ENCODE data around the gene STIP1.

DNA sequence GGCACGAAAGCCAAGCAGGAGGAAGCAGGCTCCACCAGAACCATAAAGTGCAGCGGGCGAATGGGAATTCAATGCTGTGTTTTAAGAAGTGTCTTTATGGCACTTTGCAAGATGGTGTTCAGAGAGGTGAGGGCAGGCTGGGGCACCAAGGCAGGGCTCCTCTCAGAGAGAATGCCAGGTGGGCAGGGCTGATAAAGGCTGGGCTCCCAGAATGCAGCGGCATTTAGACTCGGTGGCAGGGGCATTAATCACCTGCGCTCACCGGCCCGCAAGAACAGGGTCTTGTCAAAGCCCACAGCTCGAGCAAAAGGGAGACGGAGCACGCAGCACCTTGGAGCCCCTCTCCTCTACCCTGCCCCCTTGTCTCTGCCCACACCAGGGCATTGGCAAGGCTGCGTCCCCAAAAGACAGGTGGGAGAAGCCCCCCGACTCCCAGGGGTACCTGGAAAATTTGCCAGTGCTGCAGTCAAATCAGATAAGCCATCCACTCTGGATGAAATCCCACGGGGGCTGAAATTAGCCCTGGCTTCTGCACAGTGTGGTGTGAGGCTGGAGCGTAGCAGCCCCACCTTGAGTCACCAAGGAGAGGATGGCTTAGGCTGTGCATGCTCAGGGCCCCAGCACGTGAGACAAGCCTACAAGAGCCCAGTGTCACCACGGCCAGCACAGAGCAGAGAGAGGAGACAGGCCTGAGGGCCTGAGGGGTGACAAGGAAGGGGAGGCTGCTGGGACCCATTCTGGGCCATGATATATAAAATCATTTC lies 28.2 kb upstream of the STIP1 start:
- no peak for TF ChIP-seq POLR2A (IDR thresholded peaks at IDR 0.05; ENCODE audit: low read length)
- no peak for TF ChIP-seq GATA1 (IDR thresholded peaks at IDR 0.05; ENCODE audit: low read depth, low read length)

Data from erythroblast (primary cell).